K562 treated with DMSO at 1 percent for 48 hours (cell line): ENCODE results near the gene CT47A7. TPM values are rescaled to one million over a fixed set of nuclear protein-coding genes. Genes with fewer than 3 reads are reported as not detected.

Experiments used
- total RNA-seq: library from RNA; unstranded; fragments of 300-600 nt; gene quantifications from 2 replicates; pipeline ENCODE4 v1.2.3, GENCODE V29; 2022; ENCODE audit warnings: low replicate concordance; ENCODE audit errors: extremely low read depth

The CT47A7 gene
- not detected in 2 replicates for total RNA-seq

GRCh38 chrX:120956500-120956899, at the start of gene CT47A7:
CT47A7 (minus strand) TSS chrX:120956600; CDS start chrX:120956345, 255 bp downstream.

GRCh38 chrX:120985660-120986059, 29.3 kb upstream of the CT47A7 start, which contains the start of gene CT47A1:
CT47A1 (minus strand) TSS chrX:120985760; CDS start chrX:120985529, 231 bp downstream.

Other genes starting within 250 kb of the CT47A7 start
- gene CT47B1, start 80.7 kb downstream of the CT47A7 start, total RNA-seq: not detected in 2 replicates
- gene CT47A11, start 19.4 kb downstream of the CT47A7 start, total RNA-seq: not detected in 2 replicates
- gene CT47A10, start 14.6 kb downstream of the CT47A7 start, total RNA-seq: not detected in 2 replicates
- gene CT47A9, start 9.7 kb downstream of the CT47A7 start, total RNA-seq: not detected in 2 replicates
- not detected in 2 replicates for gene CT47A8, start 4.9 kb downstream of the CT47A7 start, total RNA-seq
- not detected in 2 replicates for gene CT47A6, start 4.9 kb upstream of the CT47A7 start, total RNA-seq
- gene CT47A5, start 9.7 kb upstream of the CT47A7 start, total RNA-seq: not detected in 2 replicates
- not detected in 2 replicates for gene CT47A4, start 14.6 kb upstream of the CT47A7 start, total RNA-seq
- gene CT47A3, start 19.5 kb upstream of the CT47A7 start, total RNA-seq: not detected in 2 replicates
- gene CT47A2, start 24.3 kb upstream of the CT47A7 start, total RNA-seq: not detected in 2 replicates
- gene CT47A1, start 29.2 kb upstream of the CT47A7 start, total RNA-seq: not detected in 2 replicates
- not detected in 2 replicates for gene GLUD2, start 91.0 kb upstream of the CT47A7 start, total RNA-seq